ENCODE measurements around the gene GPATCH2L.

Gene GPATCH2L

DNA sequence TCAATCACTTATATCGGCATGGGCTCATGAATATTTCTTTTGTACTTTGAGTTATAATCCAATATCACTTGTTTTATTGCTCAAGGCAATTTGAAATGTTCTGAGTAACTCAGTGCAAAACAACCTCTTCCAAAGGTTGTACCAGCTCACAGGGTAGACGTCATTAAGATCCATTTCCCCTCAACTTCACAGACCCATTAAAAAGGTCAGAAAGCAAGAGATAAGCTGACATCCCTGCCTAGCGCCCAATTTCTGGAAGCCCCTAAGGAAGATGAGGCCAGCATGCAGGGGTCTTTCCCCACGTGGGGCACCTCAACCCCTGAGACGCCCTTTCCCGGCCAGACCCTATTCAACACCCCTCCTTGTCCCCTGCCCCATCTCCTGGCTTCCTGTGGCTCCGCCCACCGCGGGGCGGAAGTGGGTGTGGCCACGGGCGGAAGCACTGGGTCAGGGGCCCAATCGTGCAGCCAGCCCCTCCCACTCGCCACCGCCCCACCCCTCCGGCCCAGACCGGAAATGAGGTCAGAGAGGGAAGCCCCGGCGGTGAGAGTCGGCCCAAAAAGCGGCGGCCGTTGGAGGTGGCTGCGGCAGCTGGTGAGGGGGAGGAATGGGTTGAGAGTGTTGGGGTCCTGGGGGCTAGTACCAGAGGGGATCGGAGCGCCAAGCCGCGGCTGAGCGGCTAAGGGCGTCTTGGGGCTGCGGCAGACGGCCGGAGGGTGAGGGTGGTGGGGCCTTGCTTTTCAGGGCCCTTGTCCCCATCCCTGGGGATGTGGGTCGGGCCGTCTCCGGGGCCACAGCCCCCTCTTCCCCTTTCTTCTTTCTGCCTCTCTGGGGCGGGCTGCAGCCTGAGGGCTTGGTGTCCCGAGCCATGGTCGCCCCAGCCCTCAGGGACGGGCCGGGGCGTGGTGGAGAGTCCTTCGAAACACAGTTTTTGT is at the start of gene GPATCH2L:
Gene GPATCH2L, plus strand, starts transcription at position 525 of the 935 bp plus-strand sequence. CDS start 2,442 bp downstream, outside the sequence.
- DNase-seq, result peak; percentile 98

DNA sequence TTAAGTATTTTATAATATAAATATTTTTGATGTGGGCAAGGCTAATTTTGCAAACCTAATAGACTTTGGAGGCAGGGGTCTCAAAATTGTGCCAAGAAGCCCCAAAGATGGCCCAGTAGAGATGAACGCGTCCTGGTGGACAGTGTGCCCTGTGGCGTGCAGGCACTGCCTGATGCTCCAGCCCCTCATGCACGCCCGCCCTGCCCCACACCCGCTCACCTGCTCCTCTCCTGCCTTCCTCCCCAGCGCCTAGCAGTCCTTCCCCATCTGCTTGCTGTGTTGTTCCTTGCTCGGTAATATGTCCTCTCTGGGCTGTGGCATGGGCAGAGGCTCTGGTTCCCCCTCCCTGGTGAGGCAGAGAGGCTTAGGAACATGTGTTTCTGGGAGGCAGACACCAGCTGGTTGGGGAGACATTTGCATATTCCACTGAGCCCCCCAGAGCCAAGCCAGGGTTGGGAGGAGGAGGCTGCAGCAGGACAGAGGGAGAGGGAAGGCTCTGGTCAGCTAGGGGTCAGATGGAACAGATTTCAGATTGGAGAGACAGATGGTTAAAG is 46.8 kb upstream of the GPATCH2L start:
- no peak for DNase-seq

DNA sequence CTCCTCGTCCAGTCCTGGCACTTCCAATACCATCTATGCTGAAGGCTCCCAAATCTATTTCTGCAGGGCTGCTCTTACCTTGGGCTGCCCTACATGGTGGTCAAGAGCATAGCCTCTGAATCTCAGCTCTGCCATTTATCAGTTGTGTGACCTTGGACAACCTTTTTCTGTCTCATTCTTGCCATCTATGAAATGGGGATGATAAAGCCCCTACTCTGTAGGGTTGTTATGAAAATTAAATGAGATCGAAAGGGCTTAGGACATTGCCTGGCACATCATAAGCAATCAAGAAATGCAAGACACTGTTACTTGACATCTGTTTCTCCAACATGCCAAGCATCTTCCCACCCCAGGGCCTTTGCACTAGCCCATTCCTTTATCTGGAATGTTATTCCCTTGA is 45.5 kb upstream of the GPATCH2L start:
- no peak for DNase-seq

DNA sequence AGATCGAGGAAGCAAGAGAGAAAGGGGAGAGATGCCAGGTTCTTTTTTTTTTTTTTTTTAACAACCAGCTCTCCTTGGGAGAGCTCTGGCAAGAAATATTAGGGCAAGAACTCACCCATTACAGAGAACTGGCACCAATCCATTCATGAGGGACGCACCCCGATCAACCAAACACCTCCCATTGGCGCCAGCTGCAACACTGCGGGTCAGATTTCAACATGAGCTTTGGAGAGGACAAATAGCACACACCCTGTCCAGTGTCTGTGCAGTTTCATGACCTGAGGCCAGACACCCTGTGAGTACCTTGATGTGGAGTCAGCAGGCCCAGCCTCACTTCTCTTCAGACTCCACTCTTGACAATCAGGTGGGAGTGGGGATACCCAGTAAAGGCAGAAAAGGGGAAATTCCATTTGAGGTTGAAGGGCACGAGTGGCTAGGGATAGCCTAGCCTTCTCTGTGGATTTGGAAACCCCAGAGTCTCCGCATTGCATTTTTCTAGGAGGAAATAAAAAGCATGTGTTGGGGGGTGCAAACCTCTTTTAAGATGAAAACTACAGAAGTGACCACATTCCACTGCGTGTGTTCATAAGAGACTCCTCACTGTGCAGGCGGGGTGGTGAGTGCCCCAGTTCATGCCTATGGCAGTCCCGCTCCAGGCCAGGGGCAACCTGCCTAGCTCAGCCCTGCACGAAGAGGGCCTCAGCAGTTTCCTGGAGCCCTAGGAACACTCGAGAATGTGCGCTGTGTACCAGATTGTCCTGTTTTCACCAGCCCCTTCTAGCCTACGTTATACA is 42.4 kb upstream of the GPATCH2L start:
- DNase-seq, result no peak

DNA sequence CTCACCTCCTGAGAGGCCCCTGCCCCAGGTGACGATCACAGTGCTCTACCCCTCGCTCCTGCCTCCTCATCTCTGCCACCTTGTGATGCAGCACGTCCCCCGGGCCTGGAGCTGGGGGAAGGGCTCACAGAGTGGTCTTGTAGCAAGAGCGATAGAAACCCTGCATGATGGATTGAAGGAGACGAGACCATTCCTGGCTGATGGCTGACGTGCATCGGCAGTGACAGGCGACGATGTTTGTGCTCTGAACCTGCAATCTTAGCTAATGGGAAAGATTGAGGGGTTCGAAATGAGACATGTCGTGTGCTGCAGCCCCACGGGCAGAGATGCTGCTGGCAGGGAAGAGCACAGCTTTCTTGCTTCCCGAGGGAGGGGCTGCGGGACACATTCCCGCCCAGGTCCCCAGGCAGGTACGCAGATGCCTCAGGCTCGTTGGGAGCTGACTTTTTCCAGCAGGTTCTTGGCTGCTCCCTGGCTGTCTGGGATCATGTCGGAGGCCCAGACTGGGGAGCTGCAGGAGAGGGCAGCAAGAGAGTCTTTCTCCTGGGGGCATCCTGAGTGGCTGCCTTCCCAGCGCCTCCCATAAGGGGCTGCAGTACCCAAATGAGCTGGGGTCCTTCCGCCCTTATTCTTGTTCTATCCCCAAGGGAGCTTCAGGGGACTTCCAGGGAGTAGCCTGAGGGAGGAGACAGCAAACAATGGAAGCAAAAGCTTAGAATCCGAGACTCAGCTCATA is 38.7 kb upstream of the GPATCH2L start:
- no peak for DNase-seq

DNA sequence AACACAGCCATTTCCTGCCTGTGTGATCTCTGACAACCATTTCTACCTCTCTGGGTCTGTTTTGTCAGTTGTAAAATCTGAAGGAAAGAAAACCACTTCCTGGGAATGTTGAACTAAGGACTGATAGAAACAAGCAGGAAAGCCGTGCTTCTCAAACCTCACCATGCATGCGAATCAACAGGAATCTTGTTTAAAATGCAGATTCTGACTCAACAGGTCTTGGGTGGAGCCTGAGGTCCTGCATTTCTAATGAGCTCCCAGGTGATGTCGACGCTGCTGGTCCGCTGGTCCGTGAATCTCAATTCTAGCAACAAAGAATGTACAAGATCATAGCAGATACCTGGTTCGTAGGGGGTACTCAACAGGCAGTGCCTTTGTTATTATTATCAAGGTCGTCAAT is 38.0 kb upstream of the GPATCH2L start:
- no peak for DNase-seq

DNA sequence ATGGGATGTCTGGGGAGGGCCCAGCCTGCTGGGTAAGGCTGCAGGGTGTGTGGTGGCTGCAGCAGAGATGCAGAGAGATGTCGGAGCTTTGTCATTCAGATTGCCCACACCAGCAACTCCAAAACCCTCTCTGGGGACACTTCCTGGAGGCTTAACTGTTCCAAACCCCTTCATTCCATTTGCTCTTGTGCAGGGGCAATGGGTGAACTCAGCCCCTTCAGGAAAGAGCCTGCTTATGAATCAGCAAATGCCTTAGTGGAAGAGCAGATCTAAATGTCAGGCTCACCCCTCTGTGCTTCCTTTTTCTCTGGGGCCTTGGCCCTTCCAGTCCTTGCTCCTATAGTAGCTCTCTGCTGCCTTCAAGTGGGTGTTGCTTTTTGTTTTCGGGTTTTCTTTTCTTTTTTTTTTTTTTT is 36.7 kb upstream of the GPATCH2L start:
- no peak for DNase-seq

DNA sequence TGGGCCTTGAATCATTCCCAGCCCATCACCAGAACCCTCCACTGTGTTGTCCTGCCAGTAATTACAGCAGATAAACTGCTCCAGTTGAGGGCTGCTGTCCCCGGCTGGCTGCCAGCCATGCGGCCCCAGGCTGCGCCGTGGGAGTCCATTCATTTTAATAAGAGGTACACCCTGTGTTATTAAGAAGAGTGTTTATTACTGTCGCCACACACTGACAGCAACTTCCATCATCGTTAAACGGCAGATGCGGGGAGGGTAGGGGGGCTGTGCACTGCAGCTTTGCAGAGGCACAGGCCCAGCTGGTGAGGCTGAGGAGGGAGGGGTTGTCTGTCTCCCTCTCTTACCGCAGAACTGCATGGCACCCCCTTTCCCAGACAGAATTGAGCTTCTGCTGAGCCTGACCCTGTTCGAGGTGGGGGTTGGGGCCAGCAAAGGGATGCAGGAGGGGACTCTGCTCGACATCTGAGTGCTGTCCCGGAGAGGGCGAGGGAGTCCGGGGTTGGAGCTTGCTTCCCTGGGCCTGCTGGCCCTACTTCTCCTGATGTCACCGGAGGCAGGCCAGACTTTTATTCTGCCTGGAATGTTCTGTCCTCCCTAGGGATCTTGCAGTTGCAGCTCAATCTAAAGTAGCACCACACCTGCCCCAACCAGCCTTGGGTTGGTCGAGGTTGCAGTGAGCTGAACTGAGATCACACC is 33.8 kb upstream of the GPATCH2L start:
- DNase-seq, result no peak

DNA sequence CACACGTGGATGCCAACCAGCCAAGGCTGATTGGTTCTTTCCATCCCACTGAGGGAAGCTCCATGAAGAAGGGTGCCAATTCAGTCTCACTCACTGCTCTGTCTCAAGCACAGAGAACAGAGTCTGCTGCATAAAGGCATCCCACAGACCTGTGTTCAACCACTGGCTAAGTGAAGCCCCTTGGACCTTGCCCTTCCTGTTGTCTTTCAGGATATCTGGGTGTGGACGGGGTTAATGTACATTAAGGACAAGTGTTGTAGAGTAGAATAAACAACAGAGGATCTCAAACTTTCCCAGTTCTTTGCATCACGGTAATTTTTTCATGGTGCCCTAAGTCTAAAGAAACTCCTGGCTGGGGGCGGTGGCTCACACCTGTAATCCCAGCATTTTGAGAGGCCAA is 33.1 kb upstream of the GPATCH2L start:
- no peak for DNase-seq

DNA sequence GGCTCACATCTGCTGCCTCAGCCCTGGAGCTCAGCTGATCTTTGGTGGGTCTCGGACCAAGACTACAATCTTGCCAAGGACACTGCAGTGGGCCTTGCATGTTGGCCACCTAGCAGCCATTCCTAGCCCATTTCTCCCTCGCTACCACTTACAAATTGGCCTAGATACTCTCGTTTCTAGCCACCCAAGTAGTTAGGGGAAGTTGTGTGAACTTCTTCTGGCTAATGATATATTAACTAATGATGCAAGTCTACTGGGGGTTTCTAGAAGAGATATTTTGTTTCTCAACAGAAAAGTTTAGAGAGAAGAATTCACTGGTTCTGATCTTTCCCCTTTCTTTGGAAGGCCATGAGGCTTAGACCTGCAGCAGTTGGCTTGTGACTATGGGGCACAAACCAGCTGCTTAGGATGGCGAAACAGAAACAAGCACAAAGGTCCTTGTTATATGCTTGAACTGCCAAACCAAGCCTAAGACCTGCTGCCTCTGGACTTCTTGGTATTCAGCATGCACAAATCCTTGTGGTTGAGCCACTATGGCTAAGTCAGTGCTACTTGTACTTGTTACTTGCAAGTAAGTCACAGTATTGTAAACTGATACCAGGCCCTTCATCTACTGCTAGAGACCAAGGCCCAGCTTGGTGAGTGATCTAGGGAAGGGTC is 30.5 kb upstream of the GPATCH2L start:
- no peak for DNase-seq

DNA sequence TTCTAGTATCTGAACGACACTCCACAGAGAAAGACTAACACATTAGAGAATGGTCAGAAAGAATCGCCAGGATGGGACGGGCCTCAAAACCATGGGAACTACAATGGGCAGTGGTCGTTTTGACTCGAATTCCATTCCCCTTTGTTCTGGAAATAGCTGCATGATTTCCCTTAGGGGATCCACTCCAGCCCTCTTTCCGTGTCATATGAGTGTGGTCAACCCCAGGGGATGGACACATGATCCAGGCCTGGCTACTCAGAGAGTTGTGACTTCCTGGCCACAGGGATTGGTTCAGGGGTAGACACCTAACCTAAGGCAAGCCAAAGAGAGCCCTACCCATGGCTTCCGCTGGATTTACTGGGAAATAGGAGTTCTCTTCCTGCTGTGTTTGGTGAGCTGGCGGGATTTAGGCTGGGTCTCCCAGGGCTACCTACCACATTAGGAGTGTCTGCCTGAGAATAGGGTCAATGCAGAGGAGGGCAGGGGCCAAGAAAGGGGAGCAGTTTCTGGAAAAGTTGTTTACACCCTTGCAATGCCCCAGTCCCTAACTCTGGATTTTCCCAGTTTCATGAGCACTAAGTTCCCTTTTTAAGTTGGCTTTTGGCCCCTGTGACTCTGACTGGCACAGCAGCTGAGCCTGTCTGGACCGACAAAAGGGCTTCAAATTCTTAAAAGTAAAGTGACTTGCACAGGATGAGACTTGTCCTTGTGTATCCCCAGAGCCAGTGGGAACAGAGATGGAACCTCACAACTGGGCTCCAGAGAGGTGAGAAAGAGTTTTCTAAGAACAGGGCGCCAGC is 28.1 kb upstream of the GPATCH2L start:
- no peak for DNase-seq

DNA sequence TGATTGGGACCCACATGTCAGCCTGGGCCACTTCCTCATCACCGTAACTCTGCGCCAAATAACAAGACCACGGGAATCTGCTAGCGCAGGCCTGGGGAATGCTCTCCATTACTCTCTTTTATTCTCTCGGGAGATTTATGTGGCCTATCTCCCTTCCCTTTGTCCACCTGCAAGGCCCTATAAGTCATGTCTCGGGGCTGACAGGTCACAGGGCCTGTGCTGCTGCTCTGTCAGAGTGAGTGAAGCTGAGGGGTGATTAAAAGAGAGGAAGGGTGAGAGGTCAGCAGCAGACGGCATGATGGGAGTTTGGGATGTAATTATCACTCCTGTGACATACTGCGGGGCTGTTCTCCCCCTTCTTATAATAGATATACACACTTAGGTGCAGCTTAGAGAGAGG is 26.2 kb upstream of the GPATCH2L start:
- no peak for DNase-seq

DNA sequence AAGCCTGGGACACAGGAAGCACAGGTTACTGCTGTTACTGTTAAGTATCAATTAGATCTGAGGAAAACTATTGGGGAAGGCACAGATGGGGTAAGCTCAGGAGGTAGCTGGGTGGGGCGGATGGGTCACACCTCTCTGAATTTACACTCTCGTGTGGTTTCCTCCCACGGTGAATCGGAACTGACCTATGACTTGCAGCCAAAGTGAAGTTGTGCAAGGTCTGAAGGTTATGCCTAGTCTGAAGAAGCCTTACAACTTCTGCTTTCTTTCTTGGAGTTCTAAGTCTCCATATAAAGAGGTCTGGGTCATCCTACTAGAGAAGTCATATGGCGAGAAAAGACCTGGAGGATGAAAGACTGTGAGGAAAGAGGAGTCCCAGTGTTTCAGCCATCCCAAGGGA is 25.6 kb upstream of the GPATCH2L start:
- DNase-seq, result no peak

DNA sequence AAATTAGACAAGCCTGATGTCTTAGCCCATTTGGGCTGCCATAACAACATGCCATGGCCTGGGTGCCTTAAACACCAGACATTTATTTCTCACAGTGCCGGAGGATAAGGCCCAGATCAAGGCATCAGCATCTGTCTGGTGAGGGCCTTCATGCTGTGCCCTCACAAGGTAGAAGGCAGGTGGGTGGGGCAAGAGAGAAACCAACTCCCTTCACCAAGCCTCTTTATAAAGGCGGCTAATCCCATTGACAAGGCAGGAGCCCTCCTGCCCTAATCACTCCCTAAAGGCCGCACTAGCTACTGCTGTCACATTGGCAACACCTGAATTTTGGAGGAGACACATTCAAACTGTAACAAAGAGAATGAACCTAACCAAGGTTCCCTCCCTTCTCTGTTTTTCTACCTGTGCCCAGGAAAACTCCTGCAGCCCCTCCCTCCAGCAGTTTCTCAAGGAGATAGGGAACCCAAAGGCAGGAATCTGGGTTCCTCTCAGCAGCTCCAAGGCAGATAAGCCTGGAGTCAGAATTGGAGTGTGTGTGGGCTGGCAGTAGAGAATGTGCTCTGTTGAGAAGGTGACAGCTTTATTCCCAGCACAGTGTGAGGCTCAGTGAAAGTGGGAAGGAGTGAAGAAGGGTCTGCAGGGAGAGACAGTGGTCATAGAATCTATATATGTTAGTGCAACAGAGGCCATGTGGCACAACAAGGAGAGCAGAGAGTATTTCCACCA is 21.7 kb upstream of the GPATCH2L start:
- no peak for DNase-seq

DNA sequence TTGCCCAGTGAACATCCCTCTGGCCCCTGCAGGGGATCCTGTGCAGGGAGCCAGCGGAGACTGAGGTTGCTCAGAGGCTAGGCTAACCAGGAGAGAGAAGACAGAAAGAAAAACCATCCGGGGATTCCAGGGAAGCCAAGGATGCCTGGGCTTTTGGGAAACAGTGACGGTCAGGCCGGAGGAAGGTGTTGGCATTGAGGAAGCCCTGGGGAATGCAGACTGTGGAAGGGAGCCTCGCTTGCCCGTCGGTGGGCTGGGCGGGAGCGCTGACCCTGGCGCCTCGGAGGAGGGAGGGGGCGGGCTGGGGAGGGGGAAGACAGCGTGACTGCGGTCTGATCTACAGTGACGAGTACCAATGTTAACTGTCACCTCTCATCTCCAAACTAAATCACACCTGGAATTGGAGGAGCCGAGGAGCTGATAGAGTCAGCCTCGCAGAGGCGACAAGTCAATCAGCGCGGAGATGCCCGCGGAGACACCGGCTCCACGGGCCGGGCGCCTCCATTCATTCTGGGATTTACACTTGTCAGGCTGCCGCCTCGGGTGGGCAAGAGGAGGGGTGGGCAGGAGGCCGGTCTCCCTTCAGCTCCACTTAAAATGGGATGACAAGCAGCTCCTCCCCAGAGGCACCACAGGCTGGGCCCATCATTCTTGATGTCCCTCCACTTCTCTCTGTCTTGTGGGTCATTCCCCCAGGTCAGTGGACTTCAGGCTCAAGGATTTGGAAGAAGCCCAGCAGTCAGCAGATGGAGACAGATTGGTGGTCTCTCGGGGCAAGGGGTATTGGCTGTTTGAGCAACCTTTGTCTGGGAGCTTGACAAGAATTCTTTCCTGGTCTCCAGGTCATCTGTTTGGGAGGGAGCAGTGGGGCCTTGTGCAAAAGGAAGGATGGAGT is 20.4 kb upstream of the GPATCH2L start:
- no peak for DNase-seq

DNA sequence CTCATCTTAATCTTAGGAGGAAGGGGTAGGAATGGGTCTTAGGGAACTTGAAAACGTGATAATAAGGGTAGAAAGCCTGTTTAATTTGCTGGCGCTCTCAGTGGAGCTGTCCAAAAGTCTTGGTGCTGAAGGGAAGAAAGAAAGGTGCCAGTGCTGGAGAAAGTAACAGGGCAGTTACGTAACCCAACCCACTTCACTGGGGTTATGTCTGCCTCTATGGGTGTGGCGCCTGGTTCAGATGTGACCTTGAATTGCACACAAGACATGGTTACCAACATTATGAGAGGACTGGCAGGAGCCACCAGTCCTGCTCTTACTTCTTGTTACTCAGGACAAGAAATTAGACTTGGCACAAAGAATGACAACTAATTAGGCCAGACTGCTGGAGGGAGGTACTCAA is 18.6 kb upstream of the GPATCH2L start:
- no peak for DNase-seq

DNA sequence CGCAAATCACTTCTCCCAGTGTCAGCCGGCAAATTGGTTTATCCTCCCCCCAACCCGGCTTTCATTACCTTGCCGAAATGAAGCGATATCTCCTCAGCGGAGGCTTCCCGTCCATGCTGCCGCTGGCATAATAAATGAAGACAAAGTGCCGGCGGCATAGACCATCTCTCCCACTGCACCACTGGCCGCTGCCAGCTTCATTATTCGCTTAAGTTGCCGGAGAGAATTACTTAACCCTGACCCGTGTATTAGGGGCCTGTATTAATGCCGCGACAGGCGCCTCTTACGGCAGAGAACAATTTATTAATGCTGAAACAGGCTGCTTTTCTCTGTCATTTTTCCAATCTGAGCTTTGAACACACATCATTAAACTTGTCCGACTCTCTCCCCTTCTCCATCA is 17.5 kb upstream of the GPATCH2L start:
- no peak for DNase-seq

DNA sequence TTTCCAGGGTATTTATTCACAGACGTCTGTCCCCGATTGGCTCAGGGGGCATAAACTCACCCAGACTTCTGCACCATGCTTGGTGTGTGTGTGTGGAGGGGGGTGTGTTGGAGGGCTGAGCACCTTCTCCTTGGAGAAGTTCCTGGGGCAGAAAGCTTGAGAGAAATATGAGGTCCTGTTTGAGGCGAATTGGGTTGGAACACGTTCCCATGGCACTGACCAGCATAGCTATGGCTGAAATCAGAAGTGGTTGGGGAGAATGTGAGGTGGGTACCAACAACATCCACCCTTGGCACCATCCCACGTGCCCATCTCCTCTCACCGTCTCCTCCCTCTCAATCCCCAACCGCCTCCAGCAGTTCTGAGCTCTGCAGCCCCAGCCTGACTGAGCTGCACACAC is 16.0 kb upstream of the GPATCH2L start:
- no peak for DNase-seq

DNA sequence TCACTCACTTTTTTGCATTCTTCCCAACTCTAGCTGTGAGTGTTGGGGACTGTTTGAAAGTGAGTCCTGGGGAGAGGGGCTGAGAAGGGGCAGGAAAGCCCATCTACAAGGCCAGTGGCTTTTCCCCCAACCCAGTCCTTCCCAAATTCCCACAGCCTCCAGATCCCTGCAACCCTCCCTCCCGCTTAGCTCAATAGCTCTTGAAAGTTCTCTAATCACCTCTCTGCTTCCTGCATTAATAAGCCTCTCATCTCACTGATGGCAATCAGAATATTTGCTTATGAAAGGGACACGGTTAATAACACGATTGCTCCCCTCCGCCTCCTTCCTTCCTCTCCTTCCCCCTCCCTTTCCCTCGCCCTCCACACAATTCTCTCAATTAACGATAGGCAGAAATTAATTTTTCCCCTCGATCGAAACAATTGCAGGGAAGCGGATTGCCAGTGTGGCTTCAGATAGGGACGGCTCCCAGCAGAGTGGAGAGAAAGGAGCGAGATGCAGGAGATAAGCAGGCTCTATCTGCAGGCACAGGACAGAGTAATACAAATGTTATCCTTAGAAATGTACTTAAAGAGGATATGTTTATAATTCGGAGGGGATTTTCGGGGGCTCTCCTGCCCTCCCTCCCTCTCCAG is 15.1 kb upstream of the GPATCH2L start:
- DNase-seq, result no peak
